Gastroesophageal sphincter (tissue), 3 donors: Measurements from ENCODE around the gene AP1M2.

ENCODE experiments used
- CTCF ChIP-seq, 4 experiments: fragments of 200-600 bp in 2 of 4; fragments of 450-650 bp in 2 of 4; sonication (generic) in 1 of 4; IDR thresholded peaks; one replicate each; pipeline ENCODE4 v1.5.1; 2017 to 2019; ENCODE audit warnings: antibody characterized with exemption in 4 of 4, mild to moderate bottlenecking in 2 of 4, moderate library complexity in 2 of 4
- EP300 ChIP-seq: sonication (generic); formaldehyde crosslinking; IDR thresholded peaks from one replicate; pipeline ENCODE4 v1.6.1; 2017; ENCODE audit warnings: antibody characterized with exemption, mild to moderate bottlenecking

- TF ChIP-seq CTCF (IDR thresholded peaks at IDR 0.05) (no peak), EP300 (no peak)
Measured at GRCh38 chr19:10602330-10603083, 15.4 kb upstream of the AP1M2 start.
